DND-41 (cell line): ENCODE results near the gene TBC1D4.

Experiments used
- ATAC-seq: fragments of 200-7000 bp; cut with Tn5 transposase; 3 replicates; pipeline ENCODE4 v1.9.1; 2021; ENCODE audit warnings: low read depth; ENCODE audit not compliant: insufficient read depth
- DNase-seq: peaks from one replicate; pipeline ENCODE4 v3.0.0-alpha.2; 2020
- H2AFZ ChIP-seq: 2 replicates; pipeline ENCODE4 v1.6.0; 2012; ENCODE audit warnings: low read depth, low read length
- H3K27ac ChIP-seq: 2 replicates; pipeline ENCODE4 v1.5.1; 2012; ENCODE audit warnings: low read length, inconsistent platforms
- H3K27me3 ChIP-seq: fragments of 200-600 bp; sonication (generic); 2 replicates; pipeline ENCODE4 v1.6.0; 2012; ENCODE audit warnings: low read length, mild to moderate bottlenecking, inconsistent platforms; ENCODE audit not compliant: insufficient read depth, poor library complexity
- H3K36me3 ChIP-seq: 2 replicates; pipeline ENCODE4 v1.5.1; 2012; ENCODE audit warnings: low read length, inconsistent platforms; ENCODE audit not compliant: insufficient read depth
- H3K4me1 ChIP-seq: 2 replicates; pipeline ENCODE4 v1.5.1; 2012; ENCODE audit warnings: mild to moderate bottlenecking, low read length; ENCODE audit not compliant: insufficient read depth
- H3K4me2 ChIP-seq: 2 replicates; pipeline ENCODE4 v1.6.0; 2012; ENCODE audit warnings: mild to moderate bottlenecking, moderate library complexity, low read length, inconsistent platforms; ENCODE audit not compliant: insufficient read depth
- H3K4me3 ChIP-seq, 2 experiments: fragments of 200-600 bp in 1 of 2; shearing (Covaris generic) in 1 of 2; 2 replicates each; pipeline ENCODE4 v1.5.1; 2012 to 2016; ENCODE audit warnings: inconsistent platforms in 2 of 2, low read length in 2 of 2, mild to moderate bottlenecking in 2 of 2, low read depth in 1 of 2, moderate library complexity in 1 of 2
- H3K79me2 ChIP-seq: 2 replicates; pipeline ENCODE4 v1.6.0; 2012; ENCODE audit warnings: low read length, inconsistent platforms; ENCODE audit not compliant: insufficient read depth
- H3K9ac ChIP-seq: 2 replicates; pipeline ENCODE4 v1.6.0; 2012; ENCODE audit warnings: low read depth, mild to moderate bottlenecking, inconsistent platforms, low read length, moderate library complexity
- H3K9me3 ChIP-seq: 2 replicates; pipeline ENCODE4 v1.5.1; 2012; ENCODE audit warnings: low read length, moderate library complexity, mild to moderate bottlenecking, inconsistent platforms; ENCODE audit not compliant: insufficient read depth, severe bottlenecking
- H4K20me1 ChIP-seq: 2 replicates; pipeline ENCODE4 v1.6.0; 2012; ENCODE audit warnings: low read length; ENCODE audit not compliant: insufficient read depth
- EZH2 ChIP-seq: IDR thresholded peaks from 3 replicates; pipeline ENCODE4 v1.6.1; 2012; ENCODE audit warnings: borderline replicate concordance, low read depth, mild to moderate bottlenecking, moderate library complexity, low read length, inconsistent platforms; ENCODE audit not compliant: severe bottlenecking
- TF ChIP-seq, protein P1 (sequence below): IDR thresholded peaks from 2 replicates; pipeline ENCODE4 v1.5.1; 2012; ENCODE audit warnings: borderline replicate concordance, low read length, moderate library complexity, mild to moderate bottlenecking; ENCODE audit not compliant: poor library complexity, severe bottlenecking; ENCODE audit errors: extremely low read depth

The TBC1D4 gene

DNA sequence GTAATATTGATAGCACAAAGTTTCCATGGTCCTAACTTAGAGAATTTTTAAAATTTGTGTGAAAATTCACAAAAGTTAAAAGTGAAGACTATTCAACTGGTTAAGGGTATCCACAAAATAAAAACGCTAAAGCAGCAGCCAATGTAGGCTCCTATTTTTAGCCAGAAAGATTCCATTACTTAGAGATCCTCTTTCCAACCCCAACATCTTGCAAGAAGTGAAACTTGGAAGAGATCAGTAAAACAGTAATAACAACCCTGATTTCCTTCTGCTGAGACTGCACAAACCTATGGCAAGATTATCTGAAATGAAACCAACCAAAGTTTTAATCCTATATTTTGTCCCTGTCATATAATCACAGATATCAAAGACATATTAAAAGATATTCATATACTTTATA is 8.5 kb downstream of the TBC1D4 start:
- Histone ChIP-seq H3K27ac (no peak overlapping the region), H4K20me1 (no peaks in the 10 kb centered on the region), H3K27me3 (peaks cover 7% of the 10 kb centered on the region), H3K9ac (no peak overlapping the region), H3K79me2 (no peaks in the 10 kb centered on the region), H2AFZ (no peak overlapping the region), H3K4me3 (no peak overlapping the region), H3K4me2 (no peak overlapping the region), H3K9me3 (no peaks in the 10 kb centered on the region), H3K4me1 (no peaks in the 10 kb centered on the region), H3K36me3 (no peaks in the 10 kb centered on the region)
- DNase-seq (no peak), ATAC-seq (no peak)
- TF ChIP-seq, protein P1, sequence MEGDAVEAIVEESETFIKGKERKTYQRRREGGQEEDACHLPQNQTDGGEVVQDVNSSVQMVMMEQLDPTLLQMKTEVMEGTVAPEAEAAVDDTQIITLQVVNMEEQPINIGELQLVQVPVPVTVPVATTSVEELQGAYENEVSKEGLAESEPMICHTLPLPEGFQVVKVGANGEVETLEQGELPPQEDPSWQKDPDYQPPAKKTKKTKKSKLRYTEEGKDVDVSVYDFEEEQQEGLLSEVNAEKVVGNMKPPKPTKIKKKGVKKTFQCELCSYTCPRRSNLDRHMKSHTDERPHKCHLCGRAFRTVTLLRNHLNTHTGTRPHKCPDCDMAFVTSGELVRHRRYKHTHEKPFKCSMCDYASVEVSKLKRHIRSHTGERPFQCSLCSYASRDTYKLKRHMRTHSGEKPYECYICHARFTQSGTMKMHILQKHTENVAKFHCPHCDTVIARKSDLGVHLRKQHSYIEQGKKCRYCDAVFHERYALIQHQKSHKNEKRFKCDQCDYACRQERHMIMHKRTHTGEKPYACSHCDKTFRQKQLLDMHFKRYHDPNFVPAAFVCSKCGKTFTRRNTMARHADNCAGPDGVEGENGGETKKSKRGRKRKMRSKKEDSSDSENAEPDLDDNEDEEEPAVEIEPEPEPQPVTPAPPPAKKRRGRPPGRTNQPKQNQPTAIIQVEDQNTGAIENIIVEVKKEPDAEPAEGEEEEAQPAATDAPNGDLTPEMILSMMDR, result no peak
- no peak for TF ChIP-seq EZH2

DNA sequence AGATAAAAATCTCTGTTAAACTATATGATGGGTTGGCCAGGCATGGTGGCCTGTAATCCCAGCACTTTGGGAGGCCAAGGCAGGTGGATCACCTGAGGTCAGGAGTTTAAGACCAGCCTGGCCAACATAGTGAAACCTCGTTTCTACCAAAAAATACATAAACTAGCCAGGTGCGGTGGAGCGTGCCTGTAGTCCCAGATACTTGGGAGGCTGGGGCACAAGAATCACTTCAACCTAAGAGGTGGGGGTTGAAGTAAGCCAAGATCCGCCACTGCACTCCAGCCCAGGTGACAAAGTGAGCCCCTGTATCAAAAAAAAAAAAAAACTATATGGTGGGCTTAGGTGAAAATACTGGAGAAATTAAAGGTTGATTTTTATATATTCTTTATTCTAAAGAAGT is 11.3 kb downstream of the TBC1D4 start:
- Histone ChIP-seq H3K9me3 (no peaks in the 10 kb centered on the region), H3K27me3 (no peaks in the 10 kb centered on the region), H3K79me2 (no peaks in the 10 kb centered on the region), H3K9ac (no peak overlapping the region), H2AFZ (no peak overlapping the region), H3K4me2 (no peak overlapping the region), H3K36me3 (no peaks in the 10 kb centered on the region), H3K4me1 (no peaks in the 10 kb centered on the region), H3K27ac (no peak overlapping the region), H3K4me3 (no peak overlapping the region), H4K20me1 (no peaks in the 10 kb centered on the region)
- no peak for ATAC-seq
- no peak for DNase-seq
- no peak for TF ChIP-seq EZH2
- TF ChIP-seq, protein P1, result no peak

GRCh38 chr13:75469047-75469446 is 12.9 kb downstream of the TBC1D4 start:
- no peaks in the 10 kb centered on the region for H3K9me3 ChIP-seq
- H3K27ac ChIP-seq, result no peak overlapping the region
- no peak for TF ChIP-seq EZH2
- TF ChIP-seq, protein P1, result no peak
- H3K36me3 ChIP-seq, result no peaks in the 10 kb centered on the region
- H2AFZ ChIP-seq, result no peak overlapping the region
- DNase-seq, result no peak
- H3K27me3 ChIP-seq, result no peaks in the 10 kb centered on the region
- no peaks in the 10 kb centered on the region for H3K79me2 ChIP-seq
- no peaks in the 10 kb centered on the region for H4K20me1 ChIP-seq
- no peak for ATAC-seq
- no peaks in the 10 kb centered on the region for H3K4me1 ChIP-seq
- H3K4me3 ChIP-seq, result no peak overlapping the region
- no peak overlapping the region for H3K4me2 ChIP-seq
- H3K9ac ChIP-seq, result no peak overlapping the region

DNA sequence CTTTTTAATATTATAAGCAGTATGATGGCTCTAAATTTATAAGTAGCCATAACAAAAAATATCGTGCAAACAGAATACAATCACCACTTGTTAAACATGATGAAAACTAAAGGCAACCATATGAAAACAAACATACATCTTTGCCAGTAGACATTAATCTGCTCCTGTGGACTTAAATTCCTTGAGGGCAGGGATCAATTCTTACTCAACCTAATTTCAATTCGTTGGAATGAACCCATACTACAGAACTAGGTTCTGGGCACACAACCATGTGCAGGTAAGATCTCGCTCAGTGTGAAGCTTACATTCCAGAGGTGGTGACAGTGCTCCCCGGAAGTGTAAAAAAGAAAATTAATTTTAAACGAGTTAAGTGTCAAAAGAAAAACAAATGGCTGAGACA is 13.4 kb downstream of the TBC1D4 start:
- H4K20me1 ChIP-seq, result no peaks in the 10 kb centered on the region
- no peaks in the 10 kb centered on the region for H3K27me3 ChIP-seq
- no peak for ATAC-seq
- H2AFZ ChIP-seq, result no peak overlapping the region
- no peak for DNase-seq
- H3K9me3 ChIP-seq, result no peaks in the 10 kb centered on the region
- H3K4me3 ChIP-seq, result no peak overlapping the region
- H3K79me2 ChIP-seq, result no peaks in the 10 kb centered on the region
- H3K9ac ChIP-seq, result no peak overlapping the region
- no peak overlapping the region for H3K4me2 ChIP-seq
- no peak overlapping the region for H3K27ac ChIP-seq
- TF ChIP-seq, protein P1, result no peak
- TF ChIP-seq EZH2, result no peak
- no peaks in the 10 kb centered on the region for H3K36me3 ChIP-seq
- no peaks in the 10 kb centered on the region for H3K4me1 ChIP-seq
